Hepatocyte (in vitro differentiated cells): ENCODE data around the gene IRAG1. TPM values are rescaled to one million over a fixed set of nuclear protein-coding genes. Genes with fewer than 3 reads are reported as not detected.

Experiments used
- DNase-seq: peaks from one replicate; pipeline ENCODE4 v3.0.0-alpha.2; 2016; ENCODE audit warnings: low spot score
- H2AFZ ChIP-seq: fragments of 200-600 bp; sonication (generic); 2 replicates; pipeline ENCODE4 v1.6.0; 2016; ENCODE audit warnings: antibody characterized with exemption, mild to moderate bottlenecking
- H3K27ac ChIP-seq: fragments of 200-600 bp; sonication (generic); 2 replicates; pipeline ENCODE4 v1.5.1; 2016; ENCODE audit warnings: mild to moderate bottlenecking
- H3K27me3 ChIP-seq: fragments of 200-600 bp; sonication (generic); 2 replicates; pipeline ENCODE4 v1.6.1; 2016
- H3K36me3 ChIP-seq: fragments of 200-600 bp; sonication (generic); replicated peaks from 2 replicates; pipeline ENCODE4 v1.5.1; 2016; ENCODE audit warnings: low read depth; ENCODE audit not compliant: insufficient read depth
- H3K4me1 ChIP-seq: fragments of 200-600 bp; sonication (generic); 2 replicates; pipeline ENCODE4 v1.5.1; 2016; ENCODE audit warnings: mild to moderate bottlenecking, moderate library complexity; ENCODE audit not compliant: insufficient read depth
- H3K4me2 ChIP-seq: fragments of 200-600 bp; sonication (generic); 2 replicates; pipeline ENCODE4 v1.6.0; 2016
- H3K4me3 ChIP-seq: fragments of 200-600 bp; sonication (generic); 2 replicates; pipeline ENCODE4 v1.5.1; 2016; ENCODE audit warnings: mild to moderate bottlenecking
- H3K79me2 ChIP-seq: fragments of 200-600 bp; sonication (generic); 2 replicates; pipeline ENCODE4 v1.6.0; 2017; ENCODE audit warnings: mild to moderate bottlenecking
- H3K9me2 ChIP-seq: fragments of 200-600 bp; sonication (generic); replicated peaks from 2 replicates; pipeline ENCODE4 v1.6.0; 2017; ENCODE audit warnings: mild to moderate bottlenecking; ENCODE audit not compliant: insufficient read depth
- H3K9me3 ChIP-seq: fragments of 200-600 bp; sonication (generic); 2 replicates; pipeline ENCODE4 v1.5.1; 2016; ENCODE audit warnings: low read depth, mild to moderate bottlenecking
- H4K20me1 ChIP-seq: fragments of 200-600 bp; sonication (generic); 2 replicates; pipeline ENCODE4 v1.6.0; 2016; ENCODE audit warnings: mild to moderate bottlenecking; ENCODE audit not compliant: insufficient read depth, poor library complexity, severe bottlenecking
- EZH2 ChIP-seq: fragments of 200-600 bp; sonication (generic); IDR thresholded peaks from 2 replicates; pipeline ENCODE4 v1.6.1; 2016; ENCODE audit warnings: antibody characterized with exemption, mild to moderate bottlenecking, borderline replicate concordance
- EZH2phosphoT487 ChIP-seq: fragments of 200-600 bp; sonication (generic); IDR thresholded peaks from one replicate; pipeline ENCODE4 v1.6.1; 2018; ENCODE audit warnings: antibody characterized with exemption, mild to moderate bottlenecking, low read depth, moderate library complexity; ENCODE audit not compliant: unreplicated experiment, severe bottlenecking
- WGBS: methylation state at CpG from one replicate; pipeline ENCODE4 v1.1.6; 2016; ENCODE audit warnings: low lambda C conversion rate; ENCODE audit errors: missing lambda C conversion rate; 5-methylcytosine and 5-hydroxymethylcytosine counted together
- polyA plus RNA-seq: library from polyadenylated mRNA; unstranded; fragments of >200 nt; fragmentation: Nextera tagmentation; extraction: Ambion mirVana; gene quantifications from 2 replicates; pipeline ENCODE4 v1.2.1, GENCODE V29; 2016
- total RNA-seq: library from RNA; depleted of rRNA; stranded (reverse); fragments of >200 nt; gene quantifications from 2 replicates; pipeline ENCODE4 v1.2.3, GENCODE V29; 2014
- TF ChIP-seq, protein P1 (sequence below): fragments of 200-600 bp; sonication (generic); IDR thresholded peaks from 2 replicates; pipeline ENCODE4 v1.5.1; 2016; ENCODE audit warnings: antibody characterized with exemption, mild to moderate bottlenecking; ENCODE audit not compliant: poor library complexity

IRAG1 gene
- total and polyA plus RNA-seq, 2 experiments from 2014 or later, result 3.1 to 5.7 TPM

DNA sequence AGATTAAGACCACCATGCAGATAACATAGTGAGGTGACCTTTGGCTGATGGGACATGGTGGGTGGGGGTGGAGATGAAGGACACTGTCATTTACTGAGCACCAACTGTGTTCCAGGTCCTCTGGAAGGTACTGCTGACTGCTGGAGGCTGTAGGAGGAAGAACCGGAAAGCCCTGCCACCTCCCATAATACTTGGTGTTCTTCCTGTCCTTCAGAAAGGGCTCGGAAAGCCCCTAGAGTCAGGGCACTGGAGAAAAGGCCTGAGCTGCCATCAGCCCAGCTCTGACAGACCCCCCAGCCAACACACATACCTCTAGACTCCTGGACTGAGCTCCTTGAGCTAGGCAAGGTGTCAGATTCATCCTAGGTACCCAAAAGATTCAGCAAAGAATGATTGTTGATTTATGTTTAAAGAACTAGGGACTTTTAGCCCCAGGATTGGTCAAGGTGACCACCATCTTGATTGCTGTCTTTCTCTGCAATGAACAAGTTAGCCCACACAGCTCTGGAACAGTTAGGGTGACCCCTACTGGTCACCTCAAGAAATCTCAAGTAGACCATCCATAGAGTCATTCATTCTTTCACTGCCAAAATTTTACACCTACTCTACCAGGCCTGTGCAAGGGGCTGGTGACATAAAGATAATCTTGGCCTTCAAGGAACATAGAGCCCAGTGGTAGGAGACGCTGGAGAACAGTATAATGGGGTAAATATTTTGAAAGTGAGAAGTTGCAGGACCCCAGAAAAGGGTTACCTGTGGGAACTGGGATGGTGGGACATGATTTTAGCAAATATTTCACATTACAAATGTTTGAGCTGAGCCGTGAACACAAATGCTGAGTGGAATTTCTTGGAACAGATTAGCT, 39.4 kb downstream of the IRAG1 start:
- TF ChIP-seq, protein P1, sequence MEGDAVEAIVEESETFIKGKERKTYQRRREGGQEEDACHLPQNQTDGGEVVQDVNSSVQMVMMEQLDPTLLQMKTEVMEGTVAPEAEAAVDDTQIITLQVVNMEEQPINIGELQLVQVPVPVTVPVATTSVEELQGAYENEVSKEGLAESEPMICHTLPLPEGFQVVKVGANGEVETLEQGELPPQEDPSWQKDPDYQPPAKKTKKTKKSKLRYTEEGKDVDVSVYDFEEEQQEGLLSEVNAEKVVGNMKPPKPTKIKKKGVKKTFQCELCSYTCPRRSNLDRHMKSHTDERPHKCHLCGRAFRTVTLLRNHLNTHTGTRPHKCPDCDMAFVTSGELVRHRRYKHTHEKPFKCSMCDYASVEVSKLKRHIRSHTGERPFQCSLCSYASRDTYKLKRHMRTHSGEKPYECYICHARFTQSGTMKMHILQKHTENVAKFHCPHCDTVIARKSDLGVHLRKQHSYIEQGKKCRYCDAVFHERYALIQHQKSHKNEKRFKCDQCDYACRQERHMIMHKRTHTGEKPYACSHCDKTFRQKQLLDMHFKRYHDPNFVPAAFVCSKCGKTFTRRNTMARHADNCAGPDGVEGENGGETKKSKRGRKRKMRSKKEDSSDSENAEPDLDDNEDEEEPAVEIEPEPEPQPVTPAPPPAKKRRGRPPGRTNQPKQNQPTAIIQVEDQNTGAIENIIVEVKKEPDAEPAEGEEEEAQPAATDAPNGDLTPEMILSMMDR, result peak; percentile 64
- TF ChIP-seq EZH2 (no peak), EZH2phosphoT487 (no peak)
- H3K4me2 ChIP-seq, result no peak overlapping the region
- DNase-seq, result peak; percentile 68
- H3K27ac ChIP-seq, result no peak overlapping the region
- no peaks in the 10 kb centered on the region for H3K36me3 ChIP-seq
- H3K79me2 ChIP-seq, result no peaks in the 10 kb centered on the region
- no peak overlapping the region for H2AFZ ChIP-seq
- no peaks in the 10 kb centered on the region for H3K27me3 ChIP-seq
- peaks cover 24% of the 10 kb centered on the region for H3K4me1 ChIP-seq
- H3K4me3 ChIP-seq, result no peak overlapping the region
- H4K20me1 ChIP-seq, result no peaks in the 10 kb centered on the region
- no peaks in the 10 kb centered on the region for H3K9me2 ChIP-seq
- 79% methylated on average over 4 of the region's 4 CpGs for WGBS
- H3K9me3 ChIP-seq, result no peaks in the 10 kb centered on the region

GRCh38 chr11:10653261-10653660, 40.3 kb downstream of the IRAG1 start:
- Histone ChIP-seq H4K20me1 (no peaks in the 10 kb centered on the region), H3K9me3 (no peaks in the 10 kb centered on the region), H3K4me1 (peaks cover 16% of the 10 kb centered on the region)

DNA sequence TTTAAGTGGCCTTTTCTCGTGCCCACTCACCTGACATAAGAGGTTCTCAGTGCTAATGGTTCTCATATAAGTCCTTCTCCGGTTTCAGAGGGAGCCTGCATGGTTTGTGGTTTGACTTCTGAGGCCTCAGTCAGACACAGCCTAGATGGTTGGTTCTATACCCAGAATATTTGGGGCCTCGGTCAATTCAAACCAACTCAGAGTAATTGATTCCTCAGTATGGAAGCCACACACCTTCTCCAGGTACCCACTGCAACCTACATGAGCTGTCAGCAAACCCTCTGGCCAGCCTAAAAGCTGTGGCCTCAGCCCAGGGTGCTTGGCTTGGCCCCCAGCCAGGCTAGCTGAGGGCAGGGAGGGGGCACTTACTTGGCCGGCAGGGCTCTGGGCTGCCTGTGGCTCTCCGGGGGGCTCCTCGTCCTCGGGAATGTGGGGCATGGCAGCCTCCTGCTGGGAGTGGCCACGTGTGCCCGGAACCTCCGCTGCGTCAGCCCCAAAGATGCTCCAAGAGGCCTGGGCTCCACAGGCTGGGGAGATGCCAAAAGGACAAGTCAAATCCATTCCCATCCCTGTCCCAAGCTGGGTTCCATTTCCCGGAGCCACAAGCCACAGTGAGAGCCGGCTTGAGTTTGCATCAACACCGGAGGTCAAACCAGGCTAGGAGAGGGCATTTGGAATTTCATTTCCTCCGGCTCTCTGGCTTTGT, 41.7 kb downstream of the IRAG1 start:
- Histone ChIP-seq H3K27ac (no peak overlapping the region), H3K27me3 (no peaks in the 10 kb centered on the region), H3K4me1 (peaks cover 8% of the 10 kb centered on the region), H2AFZ (no peak overlapping the region), H4K20me1 (no peaks in the 10 kb centered on the region), H3K4me3 (no peak overlapping the region), H3K4me2 (no peak overlapping the region), H3K79me2 (no peaks in the 10 kb centered on the region), H3K36me3 (no peaks in the 10 kb centered on the region), H3K9me3 (no peaks in the 10 kb centered on the region), H3K9me2 (no peaks in the 10 kb centered on the region)
- no peak for DNase-seq
- WGBS, result 84% methylated on average over 15 of the region's 15 CpGs
- TF ChIP-seq, protein P1, result no peak
- TF ChIP-seq EZH2, result no peak
- TF ChIP-seq EZH2phosphoT487, result no peak

More at GRCh38 chr11:10653261-10653660, 40.3 kb downstream of the IRAG1 start:
- Histone ChIP-seq H3K27ac (no peak overlapping the region), H3K4me3 (no peak overlapping the region), H2AFZ (no peak overlapping the region), H3K27me3 (no peaks in the 10 kb centered on the region), H3K4me2 (no peak overlapping the region), H3K36me3 (no peaks in the 10 kb centered on the region), H3K9me2 (no peaks in the 10 kb centered on the region), H3K79me2 (no peaks in the 10 kb centered on the region)
- TF ChIP-seq EZH2phosphoT487 (no peak), EZH2 (no peak)
- TF ChIP-seq, protein P1, result no peak
- no peak for DNase-seq
- 93% methylated on average over 2 of the region's 2 CpGs for WGBS
